Neuronal stem cell (in vitro differentiated cells): ENCODE data around the gene TSPEAR.

Experiments
- DNase-seq: peaks from one replicate; pipeline ENCODE4 v3.0.0-alpha.2; 2013; ENCODE audit warnings: low spot score
- H2AFZ ChIP-seq: one replicate; pipeline ENCODE4 v1.6.1; 2013; ENCODE audit warnings: mild to moderate bottlenecking, low read length, inconsistent platforms
- H2AK5ac ChIP-seq: 2 replicates; pipeline ENCODE4 v1.6.1; 2013; ENCODE audit warnings: low read depth, mild to moderate bottlenecking, inconsistent platforms, low read length, moderate library complexity, mixed read lengths
- H2BK120ac ChIP-seq: 2 replicates; pipeline ENCODE4 v1.6.1; 2013; ENCODE audit warnings: low read depth, mild to moderate bottlenecking, inconsistent platforms, low read length, moderate library complexity, mixed read lengths
- H2BK12ac ChIP-seq: one replicate; pipeline ENCODE4 v1.6.1; 2013; ENCODE audit warnings: low read length, inconsistent platforms
- H2BK15ac ChIP-seq: 2 replicates; pipeline ENCODE4 v1.6.1; 2013; ENCODE audit warnings: mild to moderate bottlenecking, low read length, inconsistent platforms, mixed read lengths
- H2BK5ac ChIP-seq: one replicate; pipeline ENCODE4 v1.6.1; 2013; ENCODE audit warnings: inconsistent platforms, mild to moderate bottlenecking, low read length, moderate library complexity
- H3K14ac ChIP-seq: one replicate; pipeline ENCODE4 v1.6.1; 2013; ENCODE audit warnings: low read length, inconsistent platforms
- H3K18ac ChIP-seq: 2 replicates; pipeline ENCODE4 v1.6.1; 2013; ENCODE audit warnings: low read length, inconsistent platforms
- H3K23ac ChIP-seq: 2 replicates; pipeline ENCODE4 v1.6.1; 2013; ENCODE audit warnings: low read depth, mild to moderate bottlenecking, mixed read lengths, low read length, inconsistent platforms; ENCODE audit not compliant: poor library complexity
- H3K27ac ChIP-seq: replicated peaks from 3 replicates; pipeline ENCODE4 v1.5.1; 2013; ENCODE audit warnings: low read length, inconsistent platforms
- H3K27me3 ChIP-seq, 3 experiments: 2 replicates each; pipeline ENCODE4 v1.6.1; 2013; ENCODE audit warnings: low read length in 3 of 3, mild to moderate bottlenecking in 2 of 3, inconsistent platforms in 1 of 3, low read depth in 1 of 3, mixed read lengths in 1 of 3, moderate library complexity in 1 of 3; ENCODE audit not compliant: control insufficient read depth in 3 of 3, insufficient read depth in 3 of 3
- H3K36me3 ChIP-seq, 2 donors: replicated peaks in 1 of 2; 2 replicates each; pipeline ENCODE4 v1.6.1; 2013; ENCODE audit warnings: low read length in 2 of 2; ENCODE audit not compliant: control insufficient read depth in 2 of 2, insufficient read depth in 2 of 2
- H3K4ac ChIP-seq: 2 replicates; pipeline ENCODE4 v1.6.1; 2013; ENCODE audit warnings: inconsistent platforms, mild to moderate bottlenecking, low read length, moderate library complexity
- H3K4me1 ChIP-seq, 2 donors: 1 replicate in 1 of 2; 2 replicates in 1 of 2; pipeline ENCODE4 v1.6.1; 2013; ENCODE audit warnings: low read length in 2 of 2, low read depth in 1 of 2; ENCODE audit not compliant: control insufficient read depth in 2 of 2, insufficient read depth in 1 of 2
- H3K4me2 ChIP-seq: one replicate; pipeline ENCODE4 v1.6.1; 2013; ENCODE audit warnings: mild to moderate bottlenecking, low read length, inconsistent platforms; ENCODE audit not compliant: insufficient read depth, poor library complexity, severe bottlenecking
- H3K4me3 ChIP-seq, 2 donors: 2 replicates each; pipeline ENCODE4 v1.5.1; 2013; ENCODE audit warnings: low read length in 2 of 2, mild to moderate bottlenecking in 2 of 2, inconsistent platforms in 1 of 2, moderate library complexity in 1 of 2
- H3K79me1 ChIP-seq: one replicate; pipeline ENCODE4 v1.6.1; 2013; ENCODE audit warnings: low read depth, mild to moderate bottlenecking, inconsistent platforms, low read length, moderate library complexity
- H3K9ac ChIP-seq: one replicate; pipeline ENCODE4 v1.6.1; 2013; ENCODE audit warnings: mild to moderate bottlenecking, low read depth, low read length, inconsistent platforms; ENCODE audit not compliant: poor library complexity
- H3K9me3 ChIP-seq, 2 donors: replicated peaks in 1 of 2; 2 replicates each; pipeline versions ENCODE3 to v1.6.1; 2013; ENCODE audit warnings: low read length in 2 of 2, mild to moderate bottlenecking in 2 of 2, inconsistent platforms in 1 of 2, low read depth in 1 of 2, mixed read lengths in 1 of 2, moderate library complexity in 1 of 2; ENCODE audit not compliant: control insufficient read depth in 2 of 2, insufficient read depth in 1 of 2
- H4K8ac ChIP-seq: one replicate; pipeline ENCODE4 v1.6.1; 2013; ENCODE audit warnings: low read depth, mild to moderate bottlenecking, inconsistent platforms, low read length, moderate library complexity
- H4K91ac ChIP-seq: one replicate; pipeline ENCODE4 v1.6.1; 2013; ENCODE audit warnings: low read length, low read depth, mild to moderate bottlenecking, inconsistent platforms; ENCODE audit not compliant: poor library complexity
- WGBS, 2 donors: extraction: QIAGEN DNeasy Blood & Tissue Kit; methylation state at CpG; one replicate each; pipeline ENCODE4 v1.1.7; 2013; ENCODE audit warnings: missing lambda C conversion rate in 2 of 2, mixed read lengths in 1 of 2; ENCODE audit not compliant: insufficient read length in 2 of 2, insufficient replicate concordance in 1 of 2; ENCODE audit errors: extremely low coverage in 2 of 2; 5-methylcytosine and 5-hydroxymethylcytosine counted together

The TSPEAR gene

GRCh38 chr21:44484498-44485253 lies 226.7 kb downstream of the TSPEAR start:
- Histone ChIP-seq H3K23ac (no peak overlapping the region), H4K8ac (no peak overlapping the region), H4K91ac (no peak overlapping the region), H3K27ac (no peak overlapping the region), H3K4me1 (no peaks in the 10 kb centered on the region), H3K4me2 (no peak overlapping the region), H3K9ac (no peak overlapping the region), H3K27me3 (peaks cover 0 to 10% (median 0%) of the 10 kb centered on the region in 3 experiments), H2BK5ac (no peak overlapping the region), H3K4me3 (no peak overlapping the region), H3K14ac (no peak overlapping the region), H3K4ac (no peak overlapping the region), H2BK12ac (no peak overlapping the region), H2AK5ac (no peak overlapping the region), H3K79me1 (no peaks in the 10 kb centered on the region), H2BK15ac (no peak overlapping the region), H3K9me3 (peaks cover 0 to 5% of the 10 kb centered on the region in 2 donors), H2AFZ (no peak overlapping the region), H3K18ac (peak overlapping the region; percentile 46), H3K36me3 (no peaks in the 10 kb centered on the region), H2BK120ac (no peak overlapping the region)
- WGBS, 2 donors = no CpG with 5 or more reads among the region's 43 CpGs
- no peak for DNase-seq

- Histone ChIP-seq H2AK5ac (no peak overlapping the region), H3K4ac (no peak overlapping the region), H2BK12ac (no peak overlapping the region), H3K79me1 (no peaks in the 10 kb centered on the region), H3K18ac (no peak overlapping the region), H4K91ac (no peak overlapping the region), H3K36me3 (no peaks in the 10 kb centered on the region), H4K8ac (no peak overlapping the region), H2AFZ (no peak overlapping the region), H2BK120ac (no peak overlapping the region), H3K9me3 (peaks cover 0 to 3% of the 10 kb centered on the region in 2 donors), H3K27ac (no peak overlapping the region), H3K27me3 (peaks cover 0 to 10% (median 2%) of the 10 kb centered on the region in 3 experiments), H2BK15ac (no peak overlapping the region), H3K4me3 (no peak overlapping the region), H3K14ac (no peak overlapping the region), H2BK5ac (no peak overlapping the region), H3K23ac (peak overlapping the region; percentile 16), H3K4me2 (no peak overlapping the region), H3K4me1 (no peaks in the 10 kb centered on the region), H3K9ac (no peak overlapping the region)
- WGBS, 2 donors = no CpG with 5 or more reads among the region's 28 CpGs
- DNase-seq = no peak
Measured at GRCh38 chr21:44483288-44484237, 227.8 kb downstream of the TSPEAR start.

DNA sequence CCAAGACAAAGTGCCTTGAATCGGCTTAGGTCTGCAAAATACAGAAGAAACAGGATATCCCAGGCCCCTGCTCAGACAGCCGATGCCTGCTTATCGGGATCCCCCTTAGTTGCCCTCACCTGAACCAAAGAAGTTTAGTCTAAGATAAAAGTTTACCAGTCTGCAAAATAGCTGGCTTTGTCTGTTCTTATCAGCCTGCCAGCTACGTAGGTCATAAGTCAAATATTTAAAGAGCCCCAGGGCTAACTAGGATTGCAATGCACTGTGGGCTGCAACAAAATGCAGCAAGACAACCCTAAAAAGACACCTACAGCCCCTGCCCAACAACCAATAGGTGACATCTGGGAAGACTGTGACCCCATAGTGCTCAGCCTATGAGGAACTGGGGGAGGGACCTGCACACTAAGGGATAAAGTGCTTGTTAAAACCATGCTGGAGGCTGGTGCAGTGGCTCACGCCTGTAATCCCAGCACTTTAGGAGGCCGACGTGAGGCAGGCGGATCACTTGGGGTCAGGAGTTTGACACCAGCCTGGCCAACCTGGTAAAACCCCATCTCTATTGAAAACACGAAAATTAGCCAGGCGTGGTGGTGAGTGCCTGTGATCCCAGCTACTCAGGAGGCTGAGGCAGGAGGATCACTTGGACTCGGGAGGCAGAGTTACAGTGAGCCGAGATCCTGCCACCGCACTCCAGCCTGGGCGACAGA lies 228.6 kb downstream of the TSPEAR start:
- no CpG with 5 or more reads among the region's 14 CpGs for WGBS, 2 donors
- H4K8ac ChIP-seq = no peak overlapping the region
- H2BK120ac ChIP-seq = no peak overlapping the region
- H3K27ac ChIP-seq = no peak overlapping the region
- no peaks in the 10 kb centered on the region for H3K79me1 ChIP-seq
- no peaks in the 10 kb centered on the region for H3K4me1 ChIP-seq
- DNase-seq = no peak
- H3K4me3 ChIP-seq = no peak overlapping the region
- peak overlapping the region; percentile 37 for H2AK5ac ChIP-seq
- no peaks in the 10 kb centered on the region for H3K36me3 ChIP-seq
- H3K4me2 ChIP-seq = no peak overlapping the region
- peaks cover 0 to 10% (median 2%) of the 10 kb centered on the region in 3 experiments for H3K27me3 ChIP-seq
- H2BK12ac ChIP-seq = no peak overlapping the region
- H3K9me3 ChIP-seq = peaks cover 0 to 5% of the 10 kb centered on the region in 2 donors
- H3K9ac ChIP-seq = no peak overlapping the region
- H3K4ac ChIP-seq = no peak overlapping the region
- H3K23ac ChIP-seq = peak overlapping the region; percentile 16
- H2BK15ac ChIP-seq = no peak overlapping the region
- H3K14ac ChIP-seq = no peak overlapping the region
- no peak overlapping the region for H4K91ac ChIP-seq
- H3K18ac ChIP-seq = no peak overlapping the region
- no peak overlapping the region for H2AFZ ChIP-seq
- no peak overlapping the region for H2BK5ac ChIP-seq
